ENCODE measurements around the gene SPRY4. TPM values are rescaled to one million over a fixed set of nuclear protein-coding genes. Genes with fewer than 3 reads are reported as not detected.
A peak's percentile ranks its signal among the peaks of the same experiment; 100 is the strongest.

SPRY4 gene
- total RNA-seq, 1 donor from 2014 or later, result 15.6 TPM

GRCh38 chr5:142307146-142307890 is 17.5 kb downstream of the SPRY4 start:
- peaks cover 16% of the 10 kb centered on the region for H3K4me1 Mint-ChIP-seq (ENCODE audit: unreplicated experiment)
- H3K36me3 Mint-ChIP-seq (ENCODE audit: unreplicated experiment), result peaks cover 13% of the 10 kb centered on the region

DNA sequence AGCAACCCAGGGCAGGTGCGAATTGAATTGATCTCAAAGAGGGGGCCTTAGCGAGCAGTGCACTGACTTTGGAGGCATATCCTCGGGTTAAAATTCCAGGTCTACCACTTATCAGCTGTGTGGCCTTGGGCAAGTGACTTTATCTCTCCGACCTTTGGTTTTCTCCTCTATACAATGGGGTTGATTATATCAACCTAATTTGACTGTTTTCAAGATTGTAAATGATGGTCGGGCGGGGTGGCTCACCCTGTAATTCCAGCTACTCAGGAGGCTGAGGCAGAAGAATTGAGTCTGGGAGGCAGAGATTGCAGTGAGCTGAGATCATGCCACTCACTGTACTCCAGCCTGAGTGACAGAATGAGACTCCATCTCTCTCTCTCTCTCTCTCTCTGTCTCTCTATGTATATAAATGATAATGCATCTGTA is 18.7 kb downstream of the SPRY4 start:
- peaks cover 8% of the 10 kb centered on the region for H3K36me3 Mint-ChIP-seq (ENCODE audit: unreplicated experiment)
- no peak for DNase-seq (ENCODE audit: extremely low spot score, unreplicated experiment)
- TF ChIP-seq, protein P1, sequence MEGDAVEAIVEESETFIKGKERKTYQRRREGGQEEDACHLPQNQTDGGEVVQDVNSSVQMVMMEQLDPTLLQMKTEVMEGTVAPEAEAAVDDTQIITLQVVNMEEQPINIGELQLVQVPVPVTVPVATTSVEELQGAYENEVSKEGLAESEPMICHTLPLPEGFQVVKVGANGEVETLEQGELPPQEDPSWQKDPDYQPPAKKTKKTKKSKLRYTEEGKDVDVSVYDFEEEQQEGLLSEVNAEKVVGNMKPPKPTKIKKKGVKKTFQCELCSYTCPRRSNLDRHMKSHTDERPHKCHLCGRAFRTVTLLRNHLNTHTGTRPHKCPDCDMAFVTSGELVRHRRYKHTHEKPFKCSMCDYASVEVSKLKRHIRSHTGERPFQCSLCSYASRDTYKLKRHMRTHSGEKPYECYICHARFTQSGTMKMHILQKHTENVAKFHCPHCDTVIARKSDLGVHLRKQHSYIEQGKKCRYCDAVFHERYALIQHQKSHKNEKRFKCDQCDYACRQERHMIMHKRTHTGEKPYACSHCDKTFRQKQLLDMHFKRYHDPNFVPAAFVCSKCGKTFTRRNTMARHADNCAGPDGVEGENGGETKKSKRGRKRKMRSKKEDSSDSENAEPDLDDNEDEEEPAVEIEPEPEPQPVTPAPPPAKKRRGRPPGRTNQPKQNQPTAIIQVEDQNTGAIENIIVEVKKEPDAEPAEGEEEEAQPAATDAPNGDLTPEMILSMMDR (IDR thresholded peaks at IDR 0.05), result no peak
- no peaks in the 10 kb centered on the region for H3K27me3 Mint-ChIP-seq (ENCODE audit: unreplicated experiment)
- no peak overlapping the region for H3K4me3 Mint-ChIP-seq (ENCODE audit: unreplicated experiment)
- peaks cover 17% of the 10 kb centered on the region for H3K4me1 Mint-ChIP-seq (ENCODE audit: unreplicated experiment)
- no peak overlapping the region for H3K27ac Mint-ChIP-seq (ENCODE audit: unreplicated experiment)
- no peaks in the 10 kb centered on the region for H3K9me3 Mint-ChIP-seq (ENCODE audit: unreplicated experiment)

More at GRCh38 chr5:142307146-142307890, 17.5 kb downstream of the SPRY4 start:
- Mint-ChIP-seq H3K27ac (ENCODE audit: unreplicated experiment) (no peak overlapping the region), H3K27me3 (ENCODE audit: unreplicated experiment) (no peaks in the 10 kb centered on the region), H3K4me3 (ENCODE audit: unreplicated experiment) (no peak overlapping the region), H3K9me3 (ENCODE audit: unreplicated experiment) (no peaks in the 10 kb centered on the region)
- TF ChIP-seq, protein P1 (IDR thresholded peaks at IDR 0.05), result no peak
- DNase-seq (ENCODE audit: extremely low spot score, unreplicated experiment), result no peak

DNA sequence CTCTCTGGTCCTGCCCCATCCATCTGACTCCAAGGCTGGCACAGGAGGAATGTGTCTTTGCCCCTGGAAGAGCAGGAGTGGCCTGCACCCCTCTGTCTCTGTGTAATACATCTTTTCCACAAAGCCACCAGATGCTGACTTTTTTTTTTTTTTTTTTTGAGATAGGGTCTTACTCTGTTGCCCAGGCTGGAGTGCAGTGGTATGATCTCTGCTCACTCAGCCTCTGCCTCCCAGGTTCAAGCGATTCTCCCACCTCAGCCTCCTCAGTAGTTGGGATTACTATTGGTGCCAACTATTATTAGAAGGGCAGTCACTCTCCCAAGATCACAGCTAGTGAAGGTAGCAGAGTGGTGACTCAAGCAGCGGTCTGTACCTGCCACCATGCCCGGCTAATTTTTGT is 19.6 kb downstream of the SPRY4 start:
- DNase-seq (ENCODE audit: extremely low spot score, unreplicated experiment), result no peak
- no peaks in the 10 kb centered on the region for H3K9me3 Mint-ChIP-seq (ENCODE audit: unreplicated experiment)
- H3K36me3 Mint-ChIP-seq (ENCODE audit: unreplicated experiment), result peaks cover 3% of the 10 kb centered on the region
- peaks cover 17% of the 10 kb centered on the region for H3K4me1 Mint-ChIP-seq (ENCODE audit: unreplicated experiment)
- H3K27me3 Mint-ChIP-seq (ENCODE audit: unreplicated experiment), result no peaks in the 10 kb centered on the region
- TF ChIP-seq, protein P1 (IDR thresholded peaks at IDR 0.05), result no peak
- H3K4me3 Mint-ChIP-seq (ENCODE audit: unreplicated experiment), result no peak overlapping the region
- peak overlapping the region; percentile 4 for H3K27ac Mint-ChIP-seq (ENCODE audit: unreplicated experiment)

DNA sequence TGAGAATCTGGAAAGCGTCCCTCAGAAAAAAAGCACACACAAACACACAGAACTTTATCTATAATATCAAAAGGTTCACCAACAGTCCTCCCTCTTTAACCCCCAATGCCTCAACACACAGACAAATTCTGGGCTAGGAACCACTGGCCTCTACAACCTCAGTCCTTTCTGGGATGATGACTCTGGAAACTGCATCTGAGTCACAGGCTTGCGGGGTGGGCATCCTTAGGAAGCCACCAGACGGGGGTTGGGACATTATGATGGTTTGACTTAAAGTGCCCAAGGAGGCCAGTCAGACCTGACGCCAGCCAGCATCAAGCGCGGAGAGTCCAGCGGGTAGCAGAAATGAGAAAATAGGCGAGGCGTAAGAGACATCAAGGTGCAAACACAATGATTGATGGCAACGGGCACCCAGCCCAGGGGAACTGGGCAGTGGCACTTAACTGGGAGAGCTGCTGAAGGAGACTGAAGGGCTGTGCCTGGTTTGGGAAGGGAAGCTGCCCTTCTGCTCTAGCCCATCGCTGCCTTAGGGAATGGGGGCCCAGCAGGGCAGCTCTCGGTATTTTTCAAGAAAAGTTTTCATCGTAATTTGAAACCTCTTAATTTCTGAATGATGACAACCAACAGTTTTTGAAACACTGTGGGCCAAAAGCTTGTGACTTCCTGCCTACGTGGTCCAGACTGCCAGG is 20.7 kb downstream of the SPRY4 start:
- Mint-ChIP-seq H3K4me1 (ENCODE audit: unreplicated experiment) (peaks cover 17% of the 10 kb centered on the region), H3K4me3 (ENCODE audit: unreplicated experiment) (no peak overlapping the region), H3K9me3 (ENCODE audit: unreplicated experiment) (no peaks in the 10 kb centered on the region), H3K36me3 (ENCODE audit: unreplicated experiment) (peaks cover 3% of the 10 kb centered on the region), H3K27me3 (ENCODE audit: unreplicated experiment) (no peaks in the 10 kb centered on the region), H3K27ac (ENCODE audit: unreplicated experiment) (peak overlapping the region; percentile 32)
- DNase-seq (ENCODE audit: extremely low spot score, unreplicated experiment), result no peak
- TF ChIP-seq, protein P1 (IDR thresholded peaks at IDR 0.05), result no peak

GRCh38 chr5:142303565-142303964 is 21.3 kb downstream of the SPRY4 start:
- peaks cover 3% of the 10 kb centered on the region for H3K36me3 Mint-ChIP-seq (ENCODE audit: unreplicated experiment)
- H3K4me3 Mint-ChIP-seq (ENCODE audit: unreplicated experiment), result no peak overlapping the region
- H3K27ac Mint-ChIP-seq (ENCODE audit: unreplicated experiment), result no peak overlapping the region
- H3K27me3 Mint-ChIP-seq (ENCODE audit: unreplicated experiment), result no peaks in the 10 kb centered on the region
- H3K9me3 Mint-ChIP-seq (ENCODE audit: unreplicated experiment), result no peaks in the 10 kb centered on the region
- no peak for DNase-seq (ENCODE audit: extremely low spot score, unreplicated experiment)
- peaks cover 17% of the 10 kb centered on the region for H3K4me1 Mint-ChIP-seq (ENCODE audit: unreplicated experiment)
- TF ChIP-seq, protein P1 (IDR thresholded peaks at IDR 0.05), result no peak
